Activated T-cell treated with anti-CD3 and anti-CD28 coated beads for 24 hours (primary cell): ENCODE measurements around the gene CCDC15.
"Not testable (repeated sequence)": the region's sequence is repeated elsewhere in the genome, so short reads cannot be mapped to it uniquely, and the experiment has no call there.

Experiments used
- DNase-seq: peaks from one replicate; pipeline ENCODE4 v3.0.0-alpha.2; 2020; ENCODE audit warnings: low read depth

Gene CCDC15

GRCh38 chr11:125001079-125001778, 47.2 kb downstream of the CCDC15 start:
- no peak for DNase-seq

GRCh38 chr11:125001849-125002248, 47.8 kb downstream of the CCDC15 start:
- DNase-seq, result no peak

- DNase-seq, result no peak
These were observed 51.5 kb downstream of the CCDC15 start for GRCh38 chr11:125005491-125005890.

DNA sequence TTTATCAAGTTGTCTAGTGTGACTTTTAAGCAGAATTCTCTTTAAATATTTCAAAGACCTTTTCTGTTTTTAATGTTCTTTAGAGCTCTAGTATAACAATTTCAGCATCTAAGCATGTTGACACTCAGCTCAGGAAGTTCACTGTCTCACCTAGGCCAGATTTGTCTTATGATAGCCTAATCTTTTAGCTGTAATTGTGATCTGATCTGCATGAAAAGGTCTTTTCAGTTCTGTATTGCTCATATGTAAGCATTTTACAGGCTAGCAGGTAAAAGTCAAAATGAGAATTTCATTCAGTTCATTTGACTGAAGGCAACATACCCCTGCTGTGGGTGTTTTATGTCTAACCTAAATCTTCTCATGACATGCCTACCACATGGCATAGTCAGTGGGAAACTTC, 62.4 kb downstream of the CCDC15 start:
- DNase-seq, result no peak

GRCh38 chr11:125020342-125020741, 66.3 kb downstream of the CCDC15 start:
- DNase-seq, result no peak

GRCh38 chr11:125022551-125022950, 68.5 kb downstream of the CCDC15 start:
- no peak for DNase-seq

GRCh38 chr11:125025968-125026367, 72.0 kb downstream of the CCDC15 start:
- no peak for DNase-seq

- not testable (repeated sequence) for DNase-seq
These were observed 75.4 kb downstream of the CCDC15 start for GRCh38 chr11:125029431-125029830.

- no peak for DNase-seq
These were observed 82.9 kb downstream of the CCDC15 start for GRCh38 chr11:125036933-125037332.

- DNase-seq, result no peak
These were observed 95.3 kb downstream of the CCDC15 start for GRCh38 chr11:125049164-125049792.

DNA sequence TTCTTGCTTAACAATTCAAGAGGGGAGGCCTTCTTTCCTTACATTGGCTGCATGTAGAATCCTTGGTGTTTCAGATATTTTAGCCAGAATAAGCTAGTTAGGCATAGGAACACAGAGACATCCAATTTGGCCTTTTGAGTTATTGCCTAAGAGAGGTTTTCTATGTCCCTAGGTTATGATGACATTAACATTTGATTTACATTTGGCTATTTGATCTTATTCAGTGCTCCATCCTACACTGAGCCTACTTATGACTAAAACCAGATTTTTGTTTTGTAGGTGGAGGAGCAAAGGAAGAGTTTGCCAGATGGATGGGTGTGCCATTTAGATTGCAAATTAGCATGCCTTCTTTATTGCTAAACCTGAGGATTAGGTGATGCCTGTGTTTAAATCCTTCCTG, 98.0 kb downstream of the CCDC15 start:
- no peak for DNase-seq

DNA sequence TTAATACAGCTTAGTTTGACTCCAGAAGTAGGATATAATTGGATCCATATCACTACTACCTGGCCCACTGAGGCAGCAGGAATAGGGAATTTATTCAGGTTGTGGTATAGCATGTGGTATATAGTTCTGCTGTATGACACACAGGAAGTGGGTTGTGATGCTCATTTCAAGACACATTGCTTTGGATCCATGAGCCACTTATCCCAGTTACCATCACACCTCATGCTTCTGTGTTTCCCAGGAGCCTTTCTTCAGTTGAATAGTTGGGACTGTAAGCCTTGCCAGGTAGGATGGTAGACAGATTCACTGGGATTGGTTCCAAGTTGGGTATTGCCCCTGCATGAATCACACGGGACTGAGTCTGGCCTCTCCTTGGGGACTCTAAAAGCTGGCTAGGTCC, 99.2 kb downstream of the CCDC15 start:
- DNase-seq, result no peak

- DNase-seq, result no peak
These were observed 101.2 kb downstream of the CCDC15 start for GRCh38 chr11:125055107-125055715.

- not testable (repeated sequence) for DNase-seq
These were observed 102.1 kb downstream of the CCDC15 start for GRCh38 chr11:125056111-125056510.

DNA sequence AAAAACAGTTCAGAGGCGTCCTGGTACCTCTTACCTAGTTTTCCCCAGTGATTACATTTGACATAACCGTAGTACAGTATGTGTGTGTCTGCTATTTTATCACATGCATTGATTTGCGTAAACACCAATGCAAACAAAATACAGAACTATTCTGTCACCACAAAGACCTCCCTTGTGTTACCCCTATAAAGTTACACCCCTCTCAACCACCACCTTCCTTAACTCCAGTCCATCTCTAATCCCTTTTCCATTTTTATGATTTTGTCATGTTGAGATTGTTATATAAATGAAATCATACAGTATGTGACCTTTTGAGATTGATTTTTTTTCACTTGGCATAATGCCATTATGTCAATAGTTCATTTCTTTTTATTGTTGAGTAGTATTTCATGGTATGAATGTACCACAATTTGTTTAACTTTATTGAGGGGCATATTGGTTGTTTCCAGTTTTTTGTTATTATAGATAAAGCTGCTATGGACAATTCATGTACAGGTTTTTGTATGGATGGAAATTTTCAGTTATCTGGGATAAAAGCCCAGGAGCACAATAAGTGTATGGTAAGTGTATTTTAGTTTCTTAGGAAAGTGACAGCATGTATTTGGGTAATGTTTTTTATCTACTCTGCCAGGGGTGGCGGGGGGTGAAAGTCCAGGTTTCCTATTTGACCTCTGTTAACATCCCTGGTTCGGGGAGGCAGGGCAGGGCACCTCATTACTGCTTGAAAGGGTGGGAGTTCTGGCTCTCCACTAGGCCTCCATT, 103.1 kb downstream of the CCDC15 start:
- DNase-seq, result no peak

DNA sequence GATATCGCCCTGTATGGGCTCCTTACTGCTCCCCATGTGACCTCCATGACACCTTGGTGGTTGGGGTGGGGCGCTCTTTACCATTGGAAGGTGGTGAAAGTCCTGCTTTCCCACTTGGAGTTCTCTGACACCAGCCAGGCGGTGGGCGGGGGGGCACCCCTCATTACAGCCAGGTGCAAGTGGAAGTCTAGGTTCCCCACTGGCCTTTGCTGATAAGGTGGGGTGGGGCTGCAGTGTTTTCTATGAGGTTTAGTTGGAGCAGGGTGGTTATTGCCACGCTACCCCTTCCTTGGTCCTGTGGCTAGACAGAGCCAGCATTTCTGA, 103.7 kb downstream of the CCDC15 start:
- DNase-seq, result no peak

- no peak for DNase-seq
These were observed 107.3 kb downstream of the CCDC15 start for GRCh38 chr11:125061281-125061680.

DNA sequence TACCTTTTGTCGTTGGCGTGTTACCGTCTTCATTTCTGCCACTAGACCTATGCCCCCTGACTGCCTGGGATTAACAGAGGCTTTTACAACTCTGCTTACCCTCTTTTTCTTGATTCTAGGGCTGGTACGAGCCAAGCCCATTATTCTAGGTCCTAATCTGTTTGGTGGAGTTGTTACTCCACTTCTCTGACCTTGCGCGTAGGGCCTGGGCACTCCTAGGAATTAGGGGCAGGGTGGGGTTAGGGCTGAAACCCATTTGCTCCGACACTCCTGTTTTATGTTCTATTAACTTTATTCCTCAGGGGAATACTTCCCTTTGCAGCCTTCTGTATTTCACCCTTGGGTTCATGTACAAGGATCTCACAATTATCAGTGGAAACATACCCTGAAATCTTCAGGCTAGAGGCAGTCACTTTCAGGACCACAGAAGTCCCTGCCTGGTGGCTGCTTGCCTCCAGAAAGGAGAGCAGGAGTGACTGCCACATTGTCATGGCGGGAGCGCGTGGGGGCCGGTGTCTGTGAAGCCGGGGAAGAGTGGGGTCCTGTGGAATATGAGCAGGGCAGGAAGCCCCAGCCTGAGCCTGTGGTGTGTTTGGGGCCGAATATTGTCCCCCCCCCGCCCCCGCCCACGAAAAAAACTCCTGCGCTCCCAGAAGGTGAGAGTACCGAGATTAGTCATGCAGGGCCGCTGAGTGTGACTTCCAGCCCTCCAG, 108.4 kb downstream of the CCDC15 start:
- DNase-seq, result no peak

GRCh38 chr11:125062931-125063428, 109.0 kb downstream of the CCDC15 start, which contains the start of gene SLC37A2:
TSS of gene SLC37A2 (plus strand) at chr11:125063305. CDS start at chr11:125063368, 63 bp downstream.
- DNase-seq, result peak; percentile 15

DNA sequence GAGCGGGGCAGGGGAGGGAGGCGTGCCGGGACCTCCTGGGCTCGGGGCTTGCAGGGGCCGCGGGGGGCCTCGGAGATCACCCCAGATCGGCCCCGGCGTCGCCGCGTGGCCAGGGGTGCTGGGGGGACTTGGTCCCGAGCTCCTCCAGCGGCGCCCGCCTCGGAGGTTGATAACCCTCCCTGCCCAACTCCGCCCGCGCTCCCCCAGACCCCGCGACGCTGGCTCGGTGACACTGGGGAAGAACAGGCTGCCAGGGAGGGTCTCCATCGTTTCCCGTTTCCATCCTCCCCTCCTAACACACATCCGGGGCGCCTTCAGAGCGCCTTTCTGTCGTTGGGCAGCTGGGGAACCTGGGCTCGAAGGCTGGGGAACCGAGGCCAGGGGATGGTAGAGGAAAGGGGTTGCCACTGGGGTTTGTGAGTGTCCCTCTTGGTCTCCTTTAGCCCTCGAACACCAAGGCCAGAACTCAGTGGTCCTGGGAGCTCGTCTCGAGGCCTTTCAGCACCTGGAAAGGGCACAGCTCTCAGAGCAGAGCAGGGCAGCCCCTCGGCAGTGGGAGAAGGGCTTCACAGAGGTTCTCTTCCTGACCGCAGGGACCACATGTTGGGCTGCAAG, 109.5 kb downstream of the CCDC15 start:
- DNase-seq, result no peak

DNA sequence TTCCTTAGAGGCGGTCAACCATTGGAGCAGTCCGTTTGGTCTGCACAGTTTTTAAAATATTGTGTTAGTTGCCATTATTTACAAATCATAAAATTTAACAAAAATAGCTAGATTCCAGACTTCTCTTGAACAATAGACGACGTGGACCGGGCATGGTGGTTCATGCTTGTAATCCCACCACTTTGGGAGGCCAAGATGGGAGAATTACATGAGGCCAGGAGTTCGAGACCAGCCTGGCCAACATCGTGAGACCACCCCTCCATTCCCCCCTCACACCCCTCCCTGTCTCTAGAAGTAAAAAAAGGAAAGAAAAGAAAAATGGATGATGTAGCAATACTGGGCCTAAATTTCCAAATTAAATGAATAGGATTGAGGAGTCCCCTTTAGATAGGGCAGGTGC, 110.1 kb downstream of the CCDC15 start:
- DNase-seq, result no peak
